NB4 (cell line): ENCODE results near the gene SHC1.
A peak's percentile ranks its signal among the peaks of the same experiment; 100 is the strongest.

Experiments
- DNase-seq: peaks from one replicate; pipeline ENCODE4 v3.0.0; 2010; ENCODE audit warnings: low read depth
- H3K4me3 ChIP-seq: one replicate; pipeline ENCODE4 v1.5.1; 2011; ENCODE audit warnings: mild to moderate bottlenecking, low read depth, low read length, moderate library complexity
- MYC ChIP-seq: IDR thresholded peaks from 2 replicates; pipeline ENCODE4 v1.6.1; 2011; ENCODE audit warnings: low read depth, low read length
- POLR2A ChIP-seq: IDR thresholded peaks from 2 replicates; pipeline ENCODE4 v1.6.1; 2011; ENCODE audit warnings: mild to moderate bottlenecking; ENCODE audit not compliant: insufficient read length; ENCODE audit errors: extremely low read depth
- TF ChIP-seq, protein P1 (sequence below): IDR thresholded peaks from one replicate; pipeline ENCODE4 v1.5.1; 2012; ENCODE audit warnings: low read depth, low read length
- TF ChIP-seq, protein P2 (sequence below): IDR thresholded peaks from 2 replicates; pipeline ENCODE4 v1.6.1; 2011; ENCODE audit warnings: low read depth, low read length

Gene SHC1

DNA sequence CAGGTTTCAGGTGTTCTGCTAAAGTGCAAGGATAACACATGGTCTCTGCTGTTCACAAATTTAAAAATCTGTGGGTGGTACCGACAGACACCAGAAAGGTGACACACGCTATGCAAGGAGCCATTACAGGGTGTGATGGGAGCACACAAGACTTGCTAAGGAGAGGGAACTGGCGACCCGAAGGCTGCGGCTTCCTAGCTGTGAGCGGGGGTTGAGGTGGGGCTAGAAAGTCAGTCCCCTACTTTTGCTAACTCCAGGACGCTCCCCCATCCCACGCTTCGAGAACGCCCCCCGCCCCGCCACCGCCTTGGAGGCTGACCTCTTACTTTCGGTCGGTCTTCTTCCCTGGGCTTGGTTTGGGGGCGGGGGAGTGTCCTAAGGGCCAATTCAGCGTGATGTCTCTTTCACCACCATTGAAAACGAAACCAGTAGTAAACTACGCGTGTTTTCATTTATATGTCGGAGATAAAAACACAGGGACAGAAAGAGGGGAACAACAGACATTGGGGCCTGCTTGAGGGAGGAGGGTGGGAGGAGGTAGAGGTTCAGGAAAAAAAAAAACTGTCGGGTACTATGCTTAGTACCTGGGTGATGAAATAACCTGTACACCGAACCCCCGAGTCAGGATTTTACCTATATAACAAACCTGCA is 5.0 kb upstream of the SHC1 start:
- peak; percentile 78 for DNase-seq
- TF ChIP-seq, protein P1, sequence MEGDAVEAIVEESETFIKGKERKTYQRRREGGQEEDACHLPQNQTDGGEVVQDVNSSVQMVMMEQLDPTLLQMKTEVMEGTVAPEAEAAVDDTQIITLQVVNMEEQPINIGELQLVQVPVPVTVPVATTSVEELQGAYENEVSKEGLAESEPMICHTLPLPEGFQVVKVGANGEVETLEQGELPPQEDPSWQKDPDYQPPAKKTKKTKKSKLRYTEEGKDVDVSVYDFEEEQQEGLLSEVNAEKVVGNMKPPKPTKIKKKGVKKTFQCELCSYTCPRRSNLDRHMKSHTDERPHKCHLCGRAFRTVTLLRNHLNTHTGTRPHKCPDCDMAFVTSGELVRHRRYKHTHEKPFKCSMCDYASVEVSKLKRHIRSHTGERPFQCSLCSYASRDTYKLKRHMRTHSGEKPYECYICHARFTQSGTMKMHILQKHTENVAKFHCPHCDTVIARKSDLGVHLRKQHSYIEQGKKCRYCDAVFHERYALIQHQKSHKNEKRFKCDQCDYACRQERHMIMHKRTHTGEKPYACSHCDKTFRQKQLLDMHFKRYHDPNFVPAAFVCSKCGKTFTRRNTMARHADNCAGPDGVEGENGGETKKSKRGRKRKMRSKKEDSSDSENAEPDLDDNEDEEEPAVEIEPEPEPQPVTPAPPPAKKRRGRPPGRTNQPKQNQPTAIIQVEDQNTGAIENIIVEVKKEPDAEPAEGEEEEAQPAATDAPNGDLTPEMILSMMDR, result no peak
- TF ChIP-seq MYC, result 0 out of 2 replicates have a peak, but pooled peaks have one; percentile 7
- TF ChIP-seq, protein P2, sequence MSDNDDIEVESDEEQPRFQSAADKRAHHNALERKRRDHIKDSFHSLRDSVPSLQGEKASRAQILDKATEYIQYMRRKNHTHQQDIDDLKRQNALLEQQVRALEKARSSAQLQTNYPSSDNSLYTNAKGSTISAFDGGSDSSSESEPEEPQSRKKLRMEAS, result peak; percentile 26; the same call in 1 of the 2 replicates
- peak; percentile 10 for TF ChIP-seq POLR2A
- H3K4me3 ChIP-seq, result peak overlapping the region; percentile 95

DNA sequence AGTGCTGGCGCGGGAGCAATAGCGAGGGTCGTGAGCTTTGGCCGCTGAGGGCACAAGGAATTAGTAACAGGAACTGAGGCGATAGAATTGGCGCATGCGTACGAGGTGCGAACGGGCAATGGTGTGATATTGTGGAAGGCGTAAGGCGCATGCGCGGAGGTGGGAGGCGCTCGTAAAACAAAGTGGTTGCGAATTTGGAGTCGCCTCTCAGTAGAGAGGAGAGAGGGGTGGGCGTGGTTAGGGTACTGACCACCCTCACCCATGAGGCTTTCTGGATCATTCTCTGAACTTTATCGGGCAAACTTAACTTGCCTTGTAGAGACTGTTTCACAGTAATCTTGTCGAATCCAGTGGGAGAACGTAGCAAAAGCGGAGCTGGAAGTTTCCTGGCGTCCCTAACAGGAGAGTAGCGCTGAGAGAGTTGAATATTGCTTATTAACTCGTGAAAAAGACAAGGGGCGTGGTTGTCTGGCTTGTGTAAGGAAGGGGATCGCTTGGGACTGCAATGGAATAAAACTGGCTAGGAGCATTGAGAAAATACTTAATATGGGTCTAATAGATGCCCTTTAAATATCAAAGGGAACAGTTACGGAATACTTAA is 4.4 kb upstream of the SHC1 start:
- H3K4me3 ChIP-seq, result peak overlapping the region; percentile 95
- DNase-seq, result peak; percentile 96
- TF ChIP-seq, protein P1, result no peak
- TF ChIP-seq, protein P2, result peak; percentile 68; the same call in 1 of the 2 replicates
- TF ChIP-seq MYC (peak; percentile 85), POLR2A (peak; percentile 82)

DNA sequence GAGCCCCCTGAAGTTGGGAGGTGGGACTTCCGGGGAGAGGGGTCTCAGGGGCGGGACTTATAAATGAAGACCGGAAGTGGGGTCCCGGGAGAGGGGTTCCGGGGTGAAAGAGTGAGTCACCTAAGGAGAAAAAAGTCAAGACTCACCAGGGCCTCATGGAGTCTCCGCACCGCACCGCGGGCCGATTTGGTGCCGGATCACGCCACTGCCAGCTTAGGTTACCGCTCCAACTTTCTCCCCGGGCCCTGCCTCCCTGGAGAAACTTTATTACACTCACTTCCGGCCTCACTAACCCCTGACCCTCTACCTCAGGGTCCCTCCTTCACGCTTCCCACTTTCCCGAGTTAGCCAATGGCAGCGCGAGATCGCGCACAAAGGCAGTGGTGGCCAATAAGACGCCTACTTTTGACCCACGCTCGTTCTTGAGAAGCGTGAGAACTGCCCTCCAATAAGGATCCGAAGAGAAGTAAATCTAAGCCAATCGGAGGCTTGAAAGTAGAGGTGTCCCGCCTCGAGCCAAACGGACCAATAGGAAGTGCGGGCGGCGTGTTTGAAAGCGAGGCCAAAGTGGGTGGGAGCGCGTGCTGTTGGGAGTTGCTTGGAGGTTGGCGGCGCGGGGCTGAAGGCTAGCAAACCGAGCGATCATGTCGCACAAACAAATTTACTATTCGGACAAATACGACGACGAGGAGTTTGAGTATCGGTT is 3.7 kb upstream of the SHC1 start, which contains the start of gene CKS1B:
Gene CKS1B (plus strand): TSS at position 580 of the 706 bp plus-strand sequence. CDS start 65 bp downstream, at position 645.
- peak within 1 kb of the TSS; percentile 95 for H3K4me3 ChIP-seq
- TF ChIP-seq, protein P2, result peak; percentile 70; the same call in 1 of the 2 replicates
- TF ChIP-seq, protein P1, result no peak
- TF ChIP-seq MYC, result no peak; the same call in none of the 2 replicates
- peak; percentile 99 for DNase-seq

DNA sequence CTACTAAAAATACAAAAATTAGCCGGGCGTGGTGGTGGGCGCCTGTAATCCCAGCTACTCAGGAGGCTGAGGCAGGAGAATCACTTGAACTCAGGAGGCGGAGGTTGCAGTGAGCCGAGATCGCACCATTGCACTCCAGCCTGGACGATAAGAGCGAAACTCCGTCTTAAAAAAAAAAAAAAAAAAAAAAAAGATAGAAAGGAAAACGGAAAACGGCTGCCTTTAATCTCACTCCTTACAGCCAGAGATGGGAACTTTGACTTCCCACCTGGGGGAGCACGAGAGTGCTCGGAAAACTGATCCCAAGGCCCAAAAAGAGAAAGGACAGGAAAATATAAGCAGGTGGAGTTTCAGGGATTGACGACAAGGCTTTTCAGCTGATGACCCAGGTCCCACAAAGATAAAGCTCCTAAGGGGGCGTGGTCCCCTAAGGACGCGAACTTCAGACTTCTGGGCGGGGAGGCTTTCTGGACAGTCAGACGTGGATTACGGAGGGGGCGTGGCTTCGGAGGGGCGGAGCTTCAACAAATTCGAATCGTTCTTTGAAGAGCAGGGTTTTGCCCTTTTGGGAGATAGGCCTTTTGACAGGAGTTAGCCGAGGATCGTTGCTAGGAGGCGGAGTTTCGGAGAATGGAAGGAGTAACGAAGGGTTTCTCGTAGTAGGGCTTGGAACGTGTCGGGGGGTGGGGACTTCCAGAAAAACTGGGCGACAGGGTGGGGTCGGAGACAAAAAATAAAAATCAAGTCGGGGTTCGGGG is 3.0 kb upstream of the SHC1 start:
- DNase-seq, result peak; percentile 95
- H3K4me3 ChIP-seq, result peak overlapping the region; percentile 86
- TF ChIP-seq MYC, result no peak
- TF ChIP-seq POLR2A, result peak; percentile 20

DNA sequence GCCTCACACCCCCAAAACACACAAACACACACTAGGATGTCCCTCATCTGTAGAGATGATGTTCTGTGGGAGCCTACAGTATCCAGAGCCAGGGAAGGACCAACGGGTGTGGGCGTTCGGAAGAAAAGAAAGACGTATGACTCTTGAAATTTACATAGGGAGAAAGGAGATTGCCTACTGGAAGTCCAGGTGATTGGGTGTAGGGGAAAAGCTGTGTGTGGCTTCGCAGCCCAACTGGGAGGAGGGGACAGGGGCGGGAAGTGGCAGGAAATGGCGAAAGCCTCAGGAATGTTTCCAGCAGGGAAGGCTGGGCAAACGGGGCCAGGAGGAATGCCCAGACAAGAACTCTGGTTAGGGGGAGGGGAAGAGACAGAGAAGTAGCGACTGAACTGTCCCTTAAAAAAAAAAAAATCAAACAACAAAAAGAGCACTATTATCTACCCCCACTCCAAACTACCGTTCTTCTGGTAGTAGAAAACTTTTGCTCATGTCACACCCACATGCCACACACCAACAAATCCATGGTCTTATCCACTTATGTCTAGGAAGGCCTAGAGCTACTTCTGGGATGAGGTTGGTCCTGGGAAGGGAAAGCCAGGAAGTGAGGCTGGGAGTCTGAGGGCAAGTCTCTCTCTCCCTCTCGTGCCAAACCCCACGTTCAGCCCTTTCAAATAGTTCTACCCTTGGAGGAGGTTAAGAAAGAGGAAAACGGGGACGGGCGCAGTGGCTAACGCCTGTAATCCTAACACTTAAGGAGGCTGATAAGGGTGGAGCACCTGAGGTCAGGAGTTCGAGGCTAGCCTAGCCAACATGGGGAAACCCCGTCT is 2.2 kb upstream of the SHC1 start:
- DNase-seq, result no peak
- peak overlapping the region; percentile 86 for H3K4me3 ChIP-seq
- TF ChIP-seq MYC, result no peak
- TF ChIP-seq, protein P2, result no peak
- no peak for TF ChIP-seq POLR2A
- TF ChIP-seq, protein P1, result no peak
